Spleen (tissue), 11 donors: ENCODE data around the gene LACTBL1. TPM values are rescaled to one million over a fixed set of nuclear protein-coding genes. Genes with fewer than 3 reads are reported as not detected.
"Not testable (repeated sequence)": the region's sequence is repeated elsewhere in the genome, so short reads cannot be mapped to it uniquely, and the experiment has no call there.

ENCODE experiments used
- DNase-seq: peaks from one replicate; pipeline ENCODE4 v3.0.0-alpha.2; 2020
- H3K27ac ChIP-seq, 8 donors: fragments of 200-600 bp; sonication (generic) in 7 of 8; 1 replicate in 4 of 8; 2 replicates in 4 of 8; pipeline versions ENCODE4 v1.5.0 to v1.8.0; 2016 to 2021; ENCODE audit warnings: inconsistent platforms in 4 of 8, mild to moderate bottlenecking in 4 of 8, moderate library complexity in 1 of 8
- H3K27me3 ChIP-seq, 7 donors: fragments of 200-600 bp; sonication (generic) in 6 of 7; replicated peaks in 1 of 7; 1 replicate in 4 of 7; 2 replicates in 3 of 7; pipeline versions ENCODE4 v1.5.0 to v1.8.0; 2016 to 2021; ENCODE audit warnings: inconsistent platforms in 3 of 7, mild to moderate bottlenecking in 1 of 7
- H3K36me3 ChIP-seq, 6 donors: fragments of 200-600 bp; sonication (generic) in 5 of 6; 1 replicate in 4 of 6; 2 replicates in 2 of 6; pipeline versions ENCODE4 v1.5.0 to v1.8.0; 2016 to 2021; ENCODE audit warnings: inconsistent platforms in 2 of 6
- H3K4me1 ChIP-seq, 6 donors: fragments of 200-600 bp; sonication (generic) in 5 of 6; 1 replicate in 3 of 6; 2 replicates in 3 of 6; pipeline versions ENCODE4 v1.5.0 to v1.8.0; 2016 to 2021; ENCODE audit warnings: inconsistent platforms in 3 of 6
- H3K4me3 ChIP-seq, 8 donors: fragments of 200-600 bp; sonication (generic) in 7 of 8; 1 replicate in 4 of 8; 2 replicates in 4 of 8; pipeline versions ENCODE4 v1.5.0 to v1.8.0; 2016 to 2021; ENCODE audit warnings: inconsistent platforms in 4 of 8, mild to moderate bottlenecking in 4 of 8, moderate library complexity in 2 of 8
- H3K9me3 ChIP-seq, 8 donors: fragments of 200-600 bp; sonication (generic) in 7 of 8; 1 replicate in 4 of 8; 2 replicates in 4 of 8; pipeline versions ENCODE4 v1.5.0 to v1.8.0; 2016 to 2021; ENCODE audit warnings: inconsistent platforms in 4 of 8
- CTCF ChIP-seq, 11 experiments: fragments of 200-600 bp in 7 of 11; fragments of 450-650 bp in 4 of 11; sonication (generic) in 4 of 11; IDR thresholded peaks in 8 of 11; conservative IDR thresholded peaks in 3 of 11; 1 replicate in 7 of 11; 2 replicates in 4 of 11; pipeline versions ENCODE4 v1.4.0 to v1.8.0; 2016 to 2021; ENCODE audit warnings: antibody characterized with exemption in 11 of 11, inconsistent platforms in 4 of 11, mild to moderate bottlenecking in 1 of 11
- POLR2A ChIP-seq, 3 donors: fragments of 450-650 bp; IDR thresholded peaks; one replicate each; pipeline ENCODE4 v1.5.1; 2017; ENCODE audit warnings: antibody characterized with exemption in 3 of 3, mild to moderate bottlenecking in 1 of 3
- POLR2AphosphoS5 ChIP-seq, 3 donors: sonication (generic); formaldehyde crosslinking; IDR thresholded peaks; one replicate each; pipeline ENCODE4 v1.5.1; 2017; ENCODE audit warnings: antibody characterized with exemption in 3 of 3
- WGBS, 5 donors: extraction: QIAGEN DNeasy Blood & Tissue Kit in 3 of 5; methylation state at CpG; one replicate each; pipeline versions ENCODE4 v1.1.5 to v1.1.7; 2013 to 2018; 5-methylcytosine and 5-hydroxymethylcytosine counted together
- intact Hi-C: fragments of 100-400 bp; cut with DNase I; formaldehyde crosslinking; loops from one replicate; pipeline ENCODE4 v1.15.0; 2023; ENCODE audit warnings: low total_unique reads
- polyA plus RNA-seq, 3 donors: library from polyadenylated mRNA; stranded (reverse); fragments of 200-250 nt; gene quantifications; one replicate each; pipeline ENCODE4 v1.2.1, GENCODE V29; 2013
- total RNA-seq, 7 donors: library from RNA; depleted of rRNA in 3 of 7; stranded (reverse); fragments of >200 nt in 3 of 7; fragmentation: NEBNext Ultra II Directional in 4 of 7; extraction: Animal tissue kit (Norgen Biotek cat#: 25700) in 4 of 7; gene quantifications; one replicate each; pipeline versions ENCODE4 v1.1.0 to v1.2.1, GENCODE V29; 2016 to 2021
- donor health status: healthy with polysubstance abuse.
- donor health status: DM: no; HTN: no; CAD: no; lungs with moderate emphysema.
- donor health status: DM: no; HTN: no; CAD: no.
- donor health status: Bipolar disorder and iron deficiency.
- donor health status: healthy.
- donor health status: DM: no; HTN: no; CAD: no.
- donor health status: DM: yes; HTN: yes; CAD: no.

LACTBL1 gene
- total and polyA plus RNA-seq, 10 donors: not detected

GRCh38 chr1:22952694-22953056 is 20.0 kb downstream of the LACTBL1 start:
- peaks cover 0 to 11% (median 2%) of the 10 kb centered on the region in 6 donors for H3K4me1 ChIP-seq
- no peaks in the 10 kb centered on the region for H3K36me3 ChIP-seq
- WGBS, 5 donors: 83 to 89% (median 89%) methylated on average over 5 of the region's 5 CpGs
- DNase-seq: no peak
- H3K9me3 ChIP-seq: no peaks in the 10 kb centered on the region
- no peak for TF ChIP-seq POLR2A (IDR thresholded peaks at IDR 0.05)
- no peak overlapping the region for H3K27ac ChIP-seq
- intact Hi-C loops: no loop called here
- no peak overlapping the region for H3K4me3 ChIP-seq
- peaks cover 0 to 72% (median 19%) of the 10 kb centered on the region in 7 donors for H3K27me3 ChIP-seq

GRCh38 chr1:22951796-22952195 is 20.9 kb downstream of the LACTBL1 start:
- no peak for DNase-seq
- Histone ChIP-seq H3K9me3 (no peaks in the 10 kb centered on the region), H3K27me3 (peaks cover 0 to 77% (median 19%) of the 10 kb centered on the region in 7 donors), H3K27ac (no peak overlapping the region), H3K4me3 (no peak overlapping the region), H3K4me1 (peaks cover 0 to 11% (median 2%) of the 10 kb centered on the region in 6 donors), H3K36me3 (no peaks in the 10 kb centered on the region)
- intact Hi-C loops: no loop called here
- no peak for TF ChIP-seq CTCF (IDR thresholded peaks at IDR 0.05 in 8 of 11, conservative IDR thresholded peaks at IDR 0.05 in 3 of 11)
- TF ChIP-seq POLR2AphosphoS5 (IDR thresholded peaks at IDR 0.05): no peak
- no peak for TF ChIP-seq POLR2A (IDR thresholded peaks at IDR 0.05)
- 72 to 79% (median 74%) methylated on average over 3 of the region's 3 CpGs for WGBS, 5 donors

- Histone ChIP-seq H3K4me3 (no peak overlapping the region), H3K27ac (no peak overlapping the region), H3K36me3 (no peaks in the 10 kb centered on the region), H3K27me3 (peaks cover 0 to 77% (median 19%) of the 10 kb centered on the region in 7 donors), H3K9me3 (no peaks in the 10 kb centered on the region), H3K4me1 (peaks cover 0 to 11% (median 2%) of the 10 kb centered on the region in 6 donors)
- no peak for TF ChIP-seq POLR2AphosphoS5 (IDR thresholded peaks at IDR 0.05)
- no peak for TF ChIP-seq CTCF (IDR thresholded peaks at IDR 0.05 in 8 of 11, conservative IDR thresholded peaks at IDR 0.05 in 3 of 11)
- no peak for TF ChIP-seq POLR2A (IDR thresholded peaks at IDR 0.05)
- intact Hi-C loops: no loop called here
- DNase-seq: no peak
- WGBS, 5 donors: 78 to 80% (median 79%) methylated on average over 5 of the region's 5 CpGs
Measured at GRCh38 chr1:22949822-22950331, 22.8 kb downstream of the LACTBL1 start.

- peaks cover 0 to 63% (median 0%) of the 10 kb centered on the region in 7 donors for H3K27me3 ChIP-seq
- WGBS, 5 donors: 77 to 98% (median 92%) methylated on average over 5 of the region's 5 CpGs
- H3K4me1 ChIP-seq, intact Hi-C loops, H3K36me3 ChIP-seq, H3K27ac ChIP-seq, H3K4me3 ChIP-seq: not testable (repeated sequence)
- H3K9me3 ChIP-seq: peaks cover 3 to 23% (median 16%) of the 10 kb centered on the region in 8 donors
- DNase-seq: peak; percentile 8
Measured at GRCh38 chr1:22945171-22945570, 27.5 kb downstream of the LACTBL1 start.

- WGBS, 5 donors: 89 to 94% (median 90%) methylated on average over 4 of the region's 4 CpGs
- no peaks in the 10 kb centered on the region for H3K36me3 ChIP-seq
- peaks cover 0 to 58% (median 0%) of the 10 kb centered on the region in 7 donors for H3K27me3 ChIP-seq
- intact Hi-C loops: no loop called here
- no peak overlapping the region for H3K27ac ChIP-seq
- no peaks in the 10 kb centered on the region for H3K4me1 ChIP-seq
- no peak for TF ChIP-seq POLR2A (IDR thresholded peaks at IDR 0.05)
- TF ChIP-seq POLR2AphosphoS5 (IDR thresholded peaks at IDR 0.05): no peak
- no peak for TF ChIP-seq CTCF (IDR thresholded peaks at IDR 0.05 in 8 of 11, conservative IDR thresholded peaks at IDR 0.05 in 3 of 11)
- no peak overlapping the region for H3K4me3 ChIP-seq
- H3K9me3 ChIP-seq: peaks cover 3 to 30% (median 23%) of the 10 kb centered on the region in 8 donors
- DNase-seq: no peak
Measured at GRCh38 chr1:22944346-22945055, 28.2 kb downstream of the LACTBL1 start.
